ENCODE data around the gene HAGHL.
"Not testable (repeated sequence)": the region's sequence is repeated elsewhere in the genome, so short reads cannot be mapped to it uniquely, and the experiment has no call there.

HAGHL gene

GRCh38 chr16:736936-737481 is 10.1 kb downstream of the HAGHL start:
- no peak for DNase-seq

- DNase-seq = no peak
Measured at GRCh38 chr16:739560-740458, 12.9 kb downstream of the HAGHL start.

DNA sequence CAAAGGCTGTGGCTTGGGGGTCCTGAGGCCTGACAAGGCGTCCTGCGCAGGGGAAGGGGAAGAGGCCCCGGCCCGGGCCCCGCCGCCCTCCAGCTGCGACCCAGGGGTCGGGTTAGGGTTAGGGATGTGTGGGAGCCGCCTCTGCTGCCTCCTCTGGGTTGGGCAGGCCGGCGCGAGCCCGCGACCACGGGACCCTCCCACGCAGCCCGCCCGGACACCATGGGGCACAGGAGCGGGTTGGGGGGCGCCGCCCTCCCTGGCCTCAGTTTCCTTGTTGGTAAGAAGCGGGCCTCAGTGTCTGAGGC is 13.5 kb downstream of the HAGHL start:
- DNase-seq = no peak

- peak; percentile 90 for DNase-seq
Measured at GRCh38 chr16:740764-741505, 14.0 kb downstream of the HAGHL start, which contains the start of gene CIAO3. TSS of gene CIAO3 (minus strand) at chr16:740997. CDS start at chr16:740985, 12 bp downstream.

DNA sequence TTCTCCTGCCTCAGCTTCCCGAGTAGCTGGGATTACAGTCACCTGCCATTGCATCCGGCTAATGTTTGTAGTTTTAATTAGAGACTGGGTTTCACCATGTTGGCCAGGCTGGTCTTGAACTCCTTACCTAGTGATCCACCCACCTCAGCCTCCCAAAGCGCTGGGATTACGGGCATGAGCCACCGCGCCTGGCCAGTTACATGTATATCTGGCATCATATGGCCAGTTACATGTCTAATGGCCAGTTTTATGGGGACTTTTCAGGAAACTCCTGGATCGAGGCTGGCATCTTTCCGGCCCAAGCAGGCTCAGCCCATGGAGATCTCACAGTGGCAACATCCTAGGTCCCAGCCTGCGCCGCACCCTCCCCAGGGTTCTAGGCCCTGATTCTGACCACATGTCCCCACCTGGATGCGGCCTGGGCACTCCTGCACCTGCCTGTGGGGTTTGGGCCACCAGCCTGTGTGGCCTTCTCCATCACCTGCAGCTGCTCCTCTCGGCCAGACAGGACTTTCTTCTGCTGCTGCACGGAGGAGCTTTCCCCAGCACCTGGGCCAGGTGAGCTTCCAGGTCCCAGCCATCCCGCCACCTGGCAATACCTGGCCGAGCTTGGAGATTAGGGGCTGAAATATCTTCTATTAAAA is 15.2 kb downstream of the HAGHL start:
- DNase-seq = no peak

DNA sequence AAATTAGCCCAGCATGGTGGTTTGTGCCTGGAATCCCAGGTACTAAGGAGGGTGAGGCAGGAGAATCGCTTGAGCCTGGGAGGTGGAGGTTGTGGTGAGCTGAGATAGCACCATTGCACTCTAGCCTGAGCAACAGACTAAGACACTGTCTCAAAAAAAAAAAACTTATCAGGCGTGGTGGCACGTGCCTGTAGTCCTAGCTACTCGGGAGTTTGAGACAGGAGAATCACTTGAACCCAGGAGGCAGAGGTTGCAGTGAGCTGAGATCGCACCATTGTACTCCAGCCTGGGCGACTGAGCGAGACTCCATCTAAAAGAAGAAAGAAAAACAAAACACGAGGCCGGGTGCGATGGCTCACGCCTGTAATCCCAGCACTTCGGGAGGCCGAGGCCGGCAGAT is 16.0 kb downstream of the HAGHL start:
- not testable (repeated sequence) for DNase-seq

- DNase-seq = no peak
Measured at GRCh38 chr16:743794-744500, 17.0 kb downstream of the HAGHL start.

DNA sequence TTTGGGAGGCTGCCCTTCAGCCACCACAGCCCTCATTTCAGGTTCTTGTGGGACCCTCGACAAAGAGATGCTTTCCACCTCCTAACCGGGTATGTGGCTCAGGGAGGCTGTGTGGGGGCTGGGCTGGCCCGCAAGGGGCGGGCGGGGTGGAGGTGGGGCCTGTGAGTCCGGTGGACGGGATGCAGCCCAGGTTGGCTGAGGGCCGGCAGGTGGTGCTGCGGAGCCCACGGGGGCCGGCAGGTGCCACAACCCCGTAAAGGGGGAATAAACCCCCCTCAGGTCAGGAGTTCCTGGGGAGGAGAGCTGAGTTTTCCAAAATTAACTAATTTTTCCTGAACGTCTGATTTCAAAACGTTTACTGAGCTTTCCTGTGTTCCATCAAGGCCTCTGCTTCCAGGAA is 18.8 kb downstream of the HAGHL start:
- DNase-seq = no peak

DNA sequence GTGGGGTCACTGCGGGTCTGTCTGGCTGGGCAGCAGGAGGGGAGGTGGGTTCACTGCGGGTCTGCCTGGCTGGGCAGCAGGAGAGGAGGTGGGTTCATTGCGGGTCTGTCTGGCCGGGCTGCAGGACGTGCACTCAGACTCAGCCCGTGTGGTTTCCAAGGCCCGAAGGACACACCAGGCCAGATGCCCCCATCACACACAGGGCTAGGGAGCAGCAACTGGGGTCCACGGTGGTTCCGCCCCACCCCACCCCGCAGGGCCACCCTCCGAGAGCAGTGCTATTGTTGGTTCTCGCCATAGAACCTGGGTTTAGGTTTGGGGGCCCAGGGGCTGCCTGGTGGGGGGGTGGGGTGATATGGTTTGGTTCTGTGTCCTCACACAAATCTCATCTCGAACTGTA is 19.7 kb downstream of the HAGHL start:
- DNase-seq = no peak

GRCh38 chr16:747978-748746 is 21.3 kb downstream of the HAGHL start:
- DNase-seq = no peak

- DNase-seq = no peak
Measured at GRCh38 chr16:749010-749409, 22.1 kb downstream of the HAGHL start.

DNA sequence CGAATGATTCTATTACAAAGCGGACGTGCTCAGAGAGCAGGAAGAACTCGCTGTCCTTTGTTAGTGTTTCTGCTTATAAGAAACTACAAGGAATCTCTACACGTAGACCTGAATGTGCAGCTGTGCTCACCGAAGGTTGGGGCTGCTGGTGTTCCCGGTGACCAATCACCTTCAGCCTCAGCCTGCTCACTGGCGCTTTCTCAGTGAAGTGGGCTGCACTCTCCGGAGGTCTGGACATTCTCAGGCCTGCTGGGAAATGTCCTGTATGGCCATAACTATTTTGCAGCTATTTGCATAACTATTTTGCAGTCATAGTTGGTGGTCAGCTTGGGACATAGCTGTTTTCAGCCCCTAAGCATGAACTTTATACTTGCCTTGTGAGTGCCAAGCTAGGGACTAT is 23.6 kb downstream of the HAGHL start:
- DNase-seq = no peak

DNA sequence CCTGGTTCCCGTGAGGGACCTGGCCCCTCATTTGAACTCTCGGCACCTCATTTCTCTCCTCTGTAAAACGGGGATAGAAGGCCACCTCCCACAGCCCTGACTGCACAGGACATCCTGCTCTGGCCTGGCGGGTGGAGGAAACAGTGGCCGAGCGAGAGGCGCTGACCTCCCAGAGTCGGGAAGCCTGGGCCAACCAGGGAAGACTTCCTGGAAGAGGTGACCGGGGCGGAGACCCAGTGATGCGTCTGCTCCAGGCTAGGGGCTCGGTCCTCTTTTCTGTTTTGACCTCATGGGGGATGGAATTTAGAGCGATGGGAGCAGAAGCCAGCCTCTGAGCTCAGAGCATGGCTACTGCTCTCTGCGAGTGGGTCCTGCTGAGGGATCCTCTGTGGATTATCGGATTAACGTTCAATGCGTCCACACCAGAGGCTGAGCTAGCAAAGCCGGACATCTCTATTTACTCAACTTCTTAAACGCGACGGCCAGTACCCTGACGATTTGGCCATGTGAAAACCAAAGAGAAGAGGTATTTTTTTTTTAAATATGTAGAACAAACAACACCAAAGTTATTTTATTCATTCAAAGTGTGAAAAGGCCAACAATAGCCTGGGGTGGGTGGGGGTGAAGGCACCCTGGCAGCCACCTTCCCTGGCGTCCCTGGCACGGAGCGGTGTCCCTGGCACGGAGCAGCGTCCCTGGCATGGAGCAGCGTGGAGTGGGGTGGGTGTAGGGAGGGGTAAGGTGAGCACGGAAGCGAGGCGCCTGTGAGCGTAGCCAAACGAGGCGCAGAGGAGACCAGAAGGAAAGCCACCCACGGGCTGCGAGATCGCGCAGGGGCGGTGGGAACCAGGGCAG is 24.5 kb downstream of the HAGHL start:
- no peak for DNase-seq

DNA sequence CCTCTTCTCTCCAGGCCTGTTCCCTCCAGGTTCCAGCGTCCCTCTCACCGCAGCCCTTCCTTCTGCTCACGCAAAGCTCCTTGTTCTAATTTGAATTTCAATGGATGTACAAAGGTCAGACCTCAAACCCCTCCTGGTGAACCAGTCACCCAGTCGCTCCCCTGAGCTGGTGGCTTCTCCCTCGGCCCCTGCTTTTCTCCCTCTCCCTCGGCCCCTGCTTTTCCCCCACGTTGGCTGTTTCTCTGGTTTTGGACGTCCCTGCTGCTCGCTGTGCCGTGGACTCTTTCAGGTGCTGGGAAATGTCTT is 25.1 kb downstream of the HAGHL start:
- DNase-seq = no peak

GRCh38 chr16:754121-754607 is 27.3 kb downstream of the HAGHL start:
- DNase-seq = not testable (repeated sequence)

DNA sequence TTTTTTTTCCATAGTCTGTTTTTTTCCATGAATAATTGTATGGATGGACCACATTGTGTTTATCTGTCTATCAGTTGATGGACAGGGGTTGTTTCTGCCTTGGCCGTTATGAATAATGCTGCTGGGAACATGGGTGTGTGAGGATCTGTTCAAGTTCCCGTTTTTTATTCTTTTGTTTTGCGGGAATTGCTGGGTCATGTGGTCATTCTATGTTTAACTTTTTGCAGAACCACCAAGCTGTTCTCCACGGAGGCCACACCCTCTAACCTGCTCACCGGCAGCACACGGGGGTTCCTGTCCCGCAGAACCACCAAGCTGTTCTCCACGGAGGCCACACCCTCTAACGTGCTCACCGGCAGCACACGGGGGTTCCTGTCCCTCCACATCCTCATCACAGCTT is 27.8 kb downstream of the HAGHL start:
- DNase-seq = no peak

- no peak for DNase-seq
Measured at GRCh38 chr16:756428-756827, 29.5 kb downstream of the HAGHL start.

DNA sequence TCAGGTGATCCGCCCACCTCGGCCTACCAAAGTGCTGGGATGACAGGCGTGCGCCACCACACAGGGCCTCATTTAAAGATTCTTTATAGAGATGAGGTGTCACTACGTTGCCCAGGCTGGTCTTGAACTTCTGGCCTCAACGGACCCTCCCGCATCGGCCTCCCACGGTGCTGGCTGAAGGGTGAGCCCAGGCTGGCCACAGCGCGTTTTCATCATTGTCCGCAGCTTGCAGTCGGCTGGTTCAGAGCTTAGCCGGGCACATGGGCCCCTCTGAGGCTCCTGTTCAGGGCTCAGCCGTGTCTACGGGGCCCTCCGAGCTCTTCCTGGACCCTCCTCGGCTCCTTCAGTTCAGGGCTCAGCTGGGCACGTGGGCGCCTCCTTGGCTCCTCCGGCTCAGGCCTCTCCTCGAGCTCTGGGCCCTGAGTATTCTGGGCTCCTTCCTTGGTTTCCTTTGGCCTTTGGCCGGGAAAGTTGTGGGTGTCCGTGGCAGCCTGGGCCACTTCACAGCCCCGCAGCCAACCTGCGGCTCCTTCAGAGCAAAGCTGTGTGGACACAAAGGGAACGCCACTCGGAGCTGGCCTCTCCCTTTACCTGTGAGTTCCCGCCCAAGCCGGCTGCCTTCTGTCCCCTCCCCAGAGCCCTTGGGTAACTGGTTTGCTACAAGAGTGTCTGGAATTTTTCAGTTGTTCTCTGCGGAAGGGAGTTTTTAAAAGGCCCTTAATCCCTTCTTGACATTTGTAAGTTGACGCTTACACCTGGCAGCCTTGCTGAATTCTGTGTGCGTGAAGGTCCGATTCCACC is 32.4 kb downstream of the HAGHL start:
- DNase-seq = no peak

GRCh38 chr16:760065-760464 is 33.2 kb downstream of the HAGHL start:
- no peak for DNase-seq
